Brain microvascular endothelial cell (primary cell): ENCODE data around the gene CREB5.

Source experiments
- DNase-seq: peaks from one replicate; pipeline ENCODE4 v3.0.0-alpha.2; 2020
- H3K27ac ChIP-seq: fragments of 250-450 bp; sonication (Bioruptor Pico); 2 replicates; pipeline ENCODE4 v1.5.1; 2020; ENCODE audit warnings: mild to moderate bottlenecking, moderate library complexity
- H3K27me3 ChIP-seq: fragments of 250-450 bp; sonication (Bioruptor Pico); replicated peaks from 2 replicates; pipeline ENCODE4 v1.5.1; 2020; ENCODE audit warnings: mild to moderate bottlenecking
- H3K36me3 ChIP-seq: fragments of 250-450 bp; sonication (Bioruptor Pico); replicated peaks from 2 replicates; pipeline ENCODE4 v1.5.1; 2020; ENCODE audit warnings: mild to moderate bottlenecking
- H3K4me3 ChIP-seq: 2 replicates; pipeline ENCODE4 v1.5.1; 2011; ENCODE audit warnings: low read depth, mild to moderate bottlenecking, control low read depth, low read length, moderate library complexity
- CTCF ChIP-seq: IDR thresholded peaks from 2 replicates; pipeline ENCODE4 v1.5.1; 2011; ENCODE audit warnings: low read depth, mild to moderate bottlenecking, moderate library complexity, low read length, control low read depth, inconsistent platforms; ENCODE audit errors: missing control alignments
- in situ Hi-C: cut with HindIII; loops from 2 replicates; pipeline ENCODE4 v1.10.0; 2017; ENCODE audit warnings: low sequenced_read_pairs, low pct_ligation_motif_present

The CREB5 gene

GRCh38 chr7:28669330-28669729, 257.0 kb downstream of the CREB5 start:
- Histone ChIP-seq H3K4me3 (no peak overlapping the region), H3K27ac (no peak overlapping the region), H3K36me3 (no peaks in the 10 kb centered on the region), H3K27me3 (no peaks in the 10 kb centered on the region)
- in situ Hi-C loops = no loop called here
- no peak for DNase-seq
- TF ChIP-seq CTCF = no peak

GRCh38 chr7:28671526-28671925, 259.2 kb downstream of the CREB5 start:
- no peak for DNase-seq
- no peaks in the 10 kb centered on the region for H3K27me3 ChIP-seq
- in situ Hi-C loops = no loop called here
- no peak for TF ChIP-seq CTCF
- H3K27ac ChIP-seq = no peak overlapping the region
- no peak overlapping the region for H3K4me3 ChIP-seq
- H3K36me3 ChIP-seq = no peaks in the 10 kb centered on the region

- Histone ChIP-seq H3K36me3 (no peaks in the 10 kb centered on the region), H3K27me3 (no peaks in the 10 kb centered on the region), H3K4me3 (no peak overlapping the region), H3K27ac (no peak overlapping the region)
- in situ Hi-C loops = no loop called here
- TF ChIP-seq CTCF = no peak
- DNase-seq = no peak
Measured at GRCh38 chr7:28672397-28672797, 260.1 kb downstream of the CREB5 start.

- DNase-seq = no peak
- H3K27ac ChIP-seq = no peak overlapping the region
- H3K4me3 ChIP-seq = no peak overlapping the region
- TF ChIP-seq CTCF = no peak
- H3K36me3 ChIP-seq = no peaks in the 10 kb centered on the region
- no peaks in the 10 kb centered on the region for H3K27me3 ChIP-seq
- in situ Hi-C loops = no loop called here
Measured at GRCh38 chr7:28674359-28674782, 262.1 kb downstream of the CREB5 start.

- H3K36me3 ChIP-seq = no peaks in the 10 kb centered on the region
- DNase-seq = no peak
- no peaks in the 10 kb centered on the region for H3K27me3 ChIP-seq
- no peak for TF ChIP-seq CTCF
- in situ Hi-C loops = no loop called here
- H3K4me3 ChIP-seq = no peak overlapping the region
- no peak overlapping the region for H3K27ac ChIP-seq
Measured at GRCh38 chr7:28675429-28675828, 263.1 kb downstream of the CREB5 start.

- no peak for TF ChIP-seq CTCF
- DNase-seq = no peak
- in situ Hi-C loops = no loop called here
Measured at GRCh38 chr7:28677668-28678067, 265.4 kb downstream of the CREB5 start.

More at GRCh38 chr7:28677668-28678067, 265.4 kb downstream of the CREB5 start:
- Histone ChIP-seq H3K4me3 (no peak overlapping the region), H3K27me3 (no peaks in the 10 kb centered on the region), H3K27ac (no peak overlapping the region), H3K36me3 (no peaks in the 10 kb centered on the region)
